Stomach (tissue), 9 donors: Measurements from ENCODE around the gene ATG2B. TPM values are rescaled to one million over a fixed set of nuclear protein-coding genes. Genes with fewer than 3 reads are reported as not detected.

Experiments
- DNase-seq, 2 donors: peaks; one replicate each; pipeline versions ENCODE4 v3.0.0 to v3.0.0-alpha.2; 2013 to 2019
- H3K27ac ChIP-seq, 5 donors: fragments of 200-600 bp in 4 of 5; sonication (generic) in 4 of 5; one replicate each; pipeline ENCODE4 v1.5.1; 2013 to 2019; ENCODE audit warnings: mild to moderate bottlenecking in 1 of 5, moderate library complexity in 1 of 5
- H3K27me3 ChIP-seq, 3 donors: fragments of 200-600 bp; sonication (generic); one replicate each; pipeline ENCODE4 v1.5.1; 2017 to 2019; ENCODE audit warnings: mixed run types in 1 of 3
- H3K36me3 ChIP-seq, 4 donors: fragments of 200-600 bp; sonication (generic); 1 replicate in 3 of 4; 2 replicates in 1 of 4; pipeline ENCODE4 v1.5.1; 2016 to 2019
- H3K4me1 ChIP-seq, 4 donors: fragments of 200-600 bp; sonication (generic); one replicate each; pipeline ENCODE4 v1.5.1; 2016 to 2019
- H3K4me3 ChIP-seq, 4 donors: fragments of 200-600 bp; sonication (generic) in 3 of 4; one replicate each; pipeline ENCODE4 v1.5.1; 2016 to 2019; ENCODE audit warnings: mild to moderate bottlenecking in 1 of 4
- H3K9me3 ChIP-seq, 4 donors: fragments of 200-600 bp; sonication (generic); one replicate each; pipeline ENCODE4 v1.5.1; 2016 to 2019
- CTCF ChIP-seq, 7 experiments: fragments of 450-650 bp in 4 of 7; fragments of 200-600 bp in 3 of 7; sonication (generic) in 3 of 7; IDR thresholded peaks; one replicate each; pipeline ENCODE4 v1.5.1; 2016 to 2019; ENCODE audit warnings: antibody characterized with exemption in 7 of 7, control low read depth in 2 of 7, mild to moderate bottlenecking in 1 of 7
- EP300 ChIP-seq: sonication (generic); formaldehyde crosslinking; IDR thresholded peaks from one replicate; pipeline ENCODE4 v1.6.1; 2017; ENCODE audit warnings: antibody characterized with exemption
- POLR2A ChIP-seq, 4 donors: fragments of 450-650 bp; IDR thresholded peaks; one replicate each; pipeline ENCODE4 v1.6.1; 2016; ENCODE audit warnings: antibody characterized with exemption in 4 of 4, control low read depth in 2 of 4, mild to moderate bottlenecking in 1 of 4, moderate library complexity in 1 of 4
- POLR2AphosphoS5 ChIP-seq, 3 donors: sonication (generic); formaldehyde crosslinking; IDR thresholded peaks; one replicate each; pipeline ENCODE4 v1.6.1; 2016; ENCODE audit warnings: antibody characterized with exemption in 3 of 3
- WGBS, 5 donors: extraction: QIAGEN DNeasy Blood & Tissue Kit in 3 of 5; methylation state at CpG; one replicate each; pipeline versions ENCODE4 v1.1.5 to v1.1.7; 2013 to 2018; 5-methylcytosine and 5-hydroxymethylcytosine counted together
- intact Hi-C: fragments of 100-400 bp; cut with DNase I; formaldehyde crosslinking; loops from one replicate; pipeline ENCODE4 v1.15.1; 2023; ENCODE audit warnings: low total_unique reads
- polyA plus RNA-seq, 3 donors: library from polyadenylated mRNA; stranded (reverse); fragments of 200-250 nt; gene quantifications; one replicate each; pipeline ENCODE4 v1.2.3, GENCODE V29; 2013
- total RNA-seq, 5 donors: library from RNA; depleted of rRNA; stranded (reverse); fragments of >200 nt; gene quantifications; one replicate each; pipeline versions ENCODE4 v1.1.0 to v1.2.3, GENCODE V29; 2014 to 2016
- donor health status: healthy with polysubstance abuse.
- donor health status: Bipolar disorder and iron deficiency.
- donor health status: healthy.

ATG2B gene
- total and polyA plus RNA-seq, 8 donors: 1.9 to 59.7 (median 21.9) TPM

- no peak overlapping the region for H3K4me3 ChIP-seq
- peak overlapping the region in 2 of 5 donors; percentile 27 to 83 for H3K27ac ChIP-seq
- no peaks in the 10 kb centered on the region for H3K9me3 ChIP-seq
- no peak for TF ChIP-seq POLR2AphosphoS5 (IDR thresholded peaks at IDR 0.05)
- no peak for TF ChIP-seq CTCF (IDR thresholded peaks at IDR 0.05)
- H3K4me1 ChIP-seq: peaks cover 0 to 13% (median 5%) of the 10 kb centered on the region in 4 donors
- 55 to 83% (median 79%) methylated on average over 1 of the region's 1 CpG for WGBS, 5 donors
- H3K36me3 ChIP-seq: peaks cover 19 to 80% (median 73%) of the 10 kb centered on the region in 4 donors
- no peak for DNase-seq
- intact Hi-C loops: no loop called here
- no peaks in the 10 kb centered on the region for H3K27me3 ChIP-seq
Measured at GRCh38 chr14:96286251-96286650, 76.9 kb downstream of the ATG2B start.

GRCh38 chr14:96285667-96286066 lies 77.5 kb downstream of the ATG2B start:
- Histone ChIP-seq H3K27me3 (no peaks in the 10 kb centered on the region), H3K27ac (peak overlapping the region in 3 of 5 donors; percentile 17 to 83 (median 27)), H3K36me3 (peaks cover 17 to 74% (median 68%) of the 10 kb centered on the region in 4 donors), H3K4me3 (no peak overlapping the region), H3K4me1 (peaks cover 0 to 13% (median 5%) of the 10 kb centered on the region in 4 donors), H3K9me3 (no peaks in the 10 kb centered on the region)
- WGBS, 5 donors: 61 to 76% (median 75%) methylated on average over 16 to 17 of the region's 17 CpGs
- DNase-seq: peak in 1 of 2 donors; percentile 51
- TF ChIP-seq POLR2A (IDR thresholded peaks at IDR 0.05) (no peak), EP300 (peak; percentile 80), POLR2AphosphoS5 (IDR thresholded peaks at IDR 0.05) (peak; percentile 25 to 95 (median 64))
- intact Hi-C loops: no loop called here

- peaks cover 5 to 62% (median 59%) of the 10 kb centered on the region in 4 donors for H3K36me3 ChIP-seq
- no peaks in the 10 kb centered on the region for H3K9me3 ChIP-seq
- peak overlapping the region in 1 of 5 donors; percentile 83 for H3K27ac ChIP-seq
- intact Hi-C loops: no loop called here
- TF ChIP-seq POLR2AphosphoS5 (IDR thresholded peaks at IDR 0.05) (no peak), CTCF (IDR thresholded peaks at IDR 0.05) (no peak), POLR2A (IDR thresholded peaks at IDR 0.05) (no peak), EP300 (no peak)
- 17 to 42% (median 33%) methylated on average over 1 of the region's 1 CpG for WGBS, 5 donors
- no peaks in the 10 kb centered on the region for H3K27me3 ChIP-seq
- peaks cover 0 to 13% (median 5%) of the 10 kb centered on the region in 4 donors for H3K4me1 ChIP-seq
- no peak for DNase-seq
- no peak overlapping the region for H3K4me3 ChIP-seq
Measured at GRCh38 chr14:96284430-96284829, 78.7 kb downstream of the ATG2B start.

- no peaks in the 10 kb centered on the region for H3K27me3 ChIP-seq
- intact Hi-C loops: no loop called here
- H3K9me3 ChIP-seq: no peaks in the 10 kb centered on the region
- no peak overlapping the region for H3K4me3 ChIP-seq
- no peak overlapping the region for H3K27ac ChIP-seq
- peaks cover 0 to 13% (median 5%) of the 10 kb centered on the region in 4 donors for H3K4me1 ChIP-seq
- no peak for TF ChIP-seq CTCF (IDR thresholded peaks at IDR 0.05)
- no peak for TF ChIP-seq POLR2AphosphoS5 (IDR thresholded peaks at IDR 0.05)
- TF ChIP-seq POLR2A (IDR thresholded peaks at IDR 0.05): no peak
- WGBS, 5 donors: 90 to 94% (median 94%) methylated on average over 9 of the region's 9 CpGs
- peaks cover under 1 to 57% (median 55%) of the 10 kb centered on the region in 4 donors for H3K36me3 ChIP-seq
- no peak for DNase-seq
Measured at GRCh38 chr14:96284008-96284407, 79.1 kb downstream of the ATG2B start.

- H3K4me3 ChIP-seq: no peak overlapping the region
- peaks cover 5 to 15% (median 13%) of the 10 kb centered on the region in 4 donors for H3K9me3 ChIP-seq
- DNase-seq: peak in 1 of 2 donors; percentile 26
- H3K27ac ChIP-seq: no peak overlapping the region
- no peak for TF ChIP-seq CTCF (IDR thresholded peaks at IDR 0.05)
- no peak for TF ChIP-seq EP300
- no peak for TF ChIP-seq POLR2AphosphoS5 (IDR thresholded peaks at IDR 0.05)
- TF ChIP-seq POLR2A (IDR thresholded peaks at IDR 0.05): no peak
- H3K36me3 ChIP-seq: peaks cover 0 to 38% (median 33%) of the 10 kb centered on the region in 4 donors
- peaks cover 0 to 13% (median 5%) of the 10 kb centered on the region in 4 donors for H3K4me1 ChIP-seq
- WGBS, 5 donors: 46 to 56% (median 50%) methylated on average over 4 of the region's 4 CpGs
- intact Hi-C loops: no loop called here
- H3K27me3 ChIP-seq: no peaks in the 10 kb centered on the region
Measured at GRCh38 chr14:96281486-96281885, 81.7 kb downstream of the ATG2B start.
